HepG2 (cell line): ENCODE data around the gene ACAD11. TPM values are rescaled to one million over a fixed set of nuclear protein-coding genes. Genes with fewer than 3 reads are reported as not detected.

ENCODE experiments used
- ATAC-seq: fragments of 200-7000 bp; cut with Tn5 transposase; 3 replicates; pipeline ENCODE4 v1.9.1; 2020; ENCODE audit warnings: mild to moderate bottlenecking, moderate library complexity
- BruUV-seq: library from RNA; stranded (reverse); fragments of 400-500 nt; replicated peaks from 2 replicates; lab custom pipeline; 2021; lab: Mats Ljungman, UMichigan
- CTCF ChIA-PET: fragments of 300-600 bp; formaldehyde crosslinking; extraction: SDS; loops from one replicate; lab custom pipeline; 2021; ENCODE audit warnings: low total read pairs, inconsistent platforms, low intra/inter-chr PET ratio; lab: Yijun Ruan, JAX
- POLR2A ChIA-PET: fragments of 350-600 bp; sonication (Branson Sonifier 250); formaldehyde crosslinking; loops from one replicate; lab custom pipeline; 2020; ENCODE audit warnings: antibody characterized with exemption, inconsistent platforms; lab: Yijun Ruan, JAX
- DNase-seq: peaks from one replicate; pipeline ENCODE4 v3.0.0-alpha.2; 2015; ENCODE audit warnings: low spot score
- FAIRE-seq: peaks from 3 replicates; lab custom pipeline; 2011; peaks lifted over from hg19 to GRCh38; lab: Jason Lieb, UNC
- H2AFZ ChIP-seq: one replicate; pipeline ENCODE4 v1.6.1; 2011; ENCODE audit warnings: low read length, inconsistent platforms
- H3K27ac ChIP-seq: fragments of 300-600 bp; 3 replicates; pipeline ENCODE4 v1.8.0; 2011; ENCODE audit warnings: mixed run types, mild to moderate bottlenecking, mixed read lengths, low read length, inconsistent platforms; ENCODE audit not compliant: insufficient read depth; ENCODE audit errors: extremely low read length
- H3K27me3 ChIP-seq, 2 experiments: fragments of 200-600 bp in 1 of 2; 2 replicates in 1 of 2; 3 replicates in 1 of 2; pipeline versions ENCODE4 v1.6.0 to v1.8.0; 2011; ENCODE audit warnings: low read length in 2 of 2, mild to moderate bottlenecking in 2 of 2, moderate library complexity in 2 of 2, inconsistent platforms in 1 of 2; ENCODE audit not compliant: insufficient read depth in 2 of 2, control insufficient read depth in 1 of 2
- H3K36me3 ChIP-seq, 2 experiments: fragments of 200-600 bp in 1 of 2; replicated peaks in 1 of 2; 2 replicates in 1 of 2; 3 replicates in 1 of 2; pipeline versions ENCODE4 v1.5.1 to v1.8.0; 2011; ENCODE audit warnings: low read length in 2 of 2, inconsistent platforms in 1 of 2; ENCODE audit not compliant: insufficient read depth in 2 of 2, control insufficient read depth in 1 of 2
- H3K4me1 ChIP-seq: 2 replicates; pipeline ENCODE4 v1.5.1; 2012; ENCODE audit warnings: low read length, inconsistent platforms; ENCODE audit not compliant: insufficient read depth
- H3K4me2 ChIP-seq: 2 replicates; pipeline ENCODE4 v1.6.0; 2011; ENCODE audit warnings: low read depth, low read length, inconsistent platforms
- H3K4me3 ChIP-seq, 3 experiments: fragments of 200-600 bp in 1 of 3; sonication (generic), shearing (Covaris generic) in 1 of 3; replicated peaks in 1 of 3; 2 replicates each; pipeline ENCODE4 v1.5.1; 2011 to 2016; ENCODE audit warnings: low read length in 3 of 3, inconsistent platforms in 2 of 3, low read depth in 2 of 3, mild to moderate bottlenecking in 2 of 3, control low read depth in 1 of 3, mixed read lengths in 1 of 3; ENCODE audit not compliant: insufficient read depth in 1 of 3
- H3K79me2 ChIP-seq: one replicate; pipeline ENCODE4 v1.6.1; 2011; ENCODE audit warnings: low read length, inconsistent platforms; ENCODE audit not compliant: insufficient read depth
- H3K9ac ChIP-seq: 2 replicates; pipeline ENCODE4 v1.6.0; 2011; ENCODE audit warnings: mild to moderate bottlenecking, low read depth, low read length, inconsistent platforms; ENCODE audit not compliant: insufficient read depth
- H3K9me3 ChIP-seq: 2 replicates; pipeline ENCODE4 v1.5.1; 2012; ENCODE audit warnings: mild to moderate bottlenecking, low read length
- H4K20me1 ChIP-seq: 2 replicates; pipeline ENCODE4 v1.6.0; 2011; ENCODE audit warnings: inconsistent platforms, mild to moderate bottlenecking, low read length, moderate library complexity; ENCODE audit not compliant: insufficient read depth
- HOXD1 ChIP-seq: sonication (generic); formaldehyde crosslinking; IDR thresholded peaks from 2 replicates; pipeline ENCODE4 v1.5.0; 2020; ENCODE audit warnings: missing genetic modification reagents
- IRX3 ChIP-seq: sonication (generic); formaldehyde crosslinking; IDR thresholded peaks from 2 replicates; pipeline ENCODE4 v1.8.1; 2023; ENCODE audit warnings: mild to moderate bottlenecking, low read depth, missing genetic modification reagents, borderline replicate concordance
- KDM5A ChIP-seq: fragments of 200-600 bp; sonication (generic); IDR thresholded peaks from 2 replicates; pipeline ENCODE4 v1.7.0; 2018; ENCODE audit warnings: antibody characterized with exemption, mild to moderate bottlenecking, low read length, borderline replicate concordance
- SMARCC2 ChIP-seq: fragments of 450-650 bp; IDR thresholded peaks from 2 replicates; pipeline ENCODE4 v1.6.1; 2017; ENCODE audit warnings: antibody characterized with exemption, mild to moderate bottlenecking
- SSRP1 ChIP-seq: IDR thresholded peaks from 2 replicates; pipeline ENCODE4 v1.6.1; 2016; ENCODE audit warnings: control low read depth
- TBX2 ChIP-seq: sonication (generic); formaldehyde crosslinking; IDR thresholded peaks from 2 replicates; pipeline ENCODE4 v1.5.0; 2020; ENCODE audit warnings: missing genetic modification reagents, mild to moderate bottlenecking, borderline replicate concordance
- ZBTB34 ChIP-seq: sonication (generic); formaldehyde crosslinking; IDR thresholded peaks from 2 replicates; pipeline ENCODE4 v1.8.0; 2022; ENCODE audit warnings: mild to moderate bottlenecking, missing genetic modification reagents
- ZBTB8A ChIP-seq: sonication (generic); formaldehyde crosslinking; IDR thresholded peaks from 2 replicates; pipeline ENCODE4 v1.4.0; 2020; ENCODE audit warnings: mild to moderate bottlenecking, low read depth, missing genetic modification reagents, borderline replicate concordance
- ZFX ChIP-seq: sonication (generic); formaldehyde crosslinking; IDR thresholded peaks from 2 replicates; pipeline ENCODE4 v1.4.0; 2020; ENCODE audit warnings: mild to moderate bottlenecking, low read depth, missing genetic modification reagents, moderate library complexity
- ZNF263 ChIP-seq: sonication (generic); formaldehyde crosslinking; IDR thresholded peaks from 2 replicates; pipeline ENCODE4 v1.4.0; 2020; ENCODE audit warnings: missing genetic modification reagents
- ZNF333 ChIP-seq: sonication (generic); formaldehyde crosslinking; IDR thresholded peaks from 2 replicates; pipeline ENCODE4 v1.4.0; 2020; ENCODE audit warnings: mild to moderate bottlenecking, missing genetic modification reagents, borderline replicate concordance
- ZNF44 ChIP-seq: sonication (generic); formaldehyde crosslinking; IDR thresholded peaks from 2 replicates; pipeline ENCODE4 v1.5.1; 2020; ENCODE audit warnings: mild to moderate bottlenecking, missing genetic modification reagents
- ZNF629 ChIP-seq: sonication (generic); formaldehyde crosslinking; conservative IDR thresholded peaks from 2 replicates; pipeline ENCODE4 v1.5.0; 2020; ENCODE audit warnings: missing genetic modification reagents
- ZNF672 ChIP-seq: sonication (generic); formaldehyde crosslinking; IDR thresholded peaks from 2 replicates; pipeline ENCODE4 v1.8.1; 2022; ENCODE audit warnings: missing genetic modification reagents
- WGBS: methylation state at CpG from one replicate; pipeline ENCODE4 v1.1.6; 2017; ENCODE audit warnings: low lambda C conversion rate; 5-methylcytosine and 5-hydroxymethylcytosine counted together
- in situ Hi-C: cut with HindIII; loops from 2 replicates; pipeline ENCODE4 v1.10.0; 2017; ENCODE audit warnings: low pct_unique_long_range_greater_than_20kb; ENCODE audit not compliant: extremely low pct_ligation_motif_present
- intact Hi-C: fragments of 100-400 bp; cut with micrococcal nuclease; formaldehyde crosslinking; loops from one replicate; pipeline ENCODE4 v1.10.0; 2022; ENCODE audit not compliant: unreplicated experiment
- polyA plus RNA-seq, 8 experiments: library from polyadenylated mRNA; depleted of rRNA in 3 of 8; stranded (reverse) in 7 of 8; unstranded in 1 of 8; fragments of >200 nt; fragmentation: Illumina TruSeq in 4 of 8; extraction: Trizol in 4 of 8; gene quantifications; 2 replicates each; pipeline versions ENCODE4 v1.2.1 to v1.2.3, GENCODE V29; 2011 to 2016; ENCODE audit warnings: low read depth in 4 of 8, missing spikeins in 1 of 8, mixed read lengths in 1 of 8; ENCODE audit not compliant: insufficient read depth in 1 of 8
- total RNA-seq, 5 experiments: library from RNA; depleted of rRNA; stranded (reverse); fragments of >200 nt; fragmentation: Illumina TruSeq; extraction: Trizol; gene quantifications; 2 replicates each; pipeline ENCODE4 v1.2.3, GENCODE V29; 2016; ENCODE audit warnings: low read depth in 1 of 5
- TF ChIP-seq, protein P1 (sequence below): IDR thresholded peaks from 2 replicates; pipeline ENCODE4 v1.6.1; 2016; ENCODE audit warnings: control low read depth

Gene ACAD11
- total and polyA plus RNA-seq, 2 of the 13 experiments (the other 11 are each of a cell fraction or from before 2014, with no cell fraction given): 30.6 to 56.9 TPM

GRCh38 chr3:132654721-132655120 lies 4.9 kb downstream of the ACAD11 start (continued):
- TF ChIP-seq ZNF629 (CRISPR knock-in tag): no peak
- no peak for TF ChIP-seq ZFX
- TF ChIP-seq ZNF263 (CRISPR knock-in tag): no peak
- no peak for TF ChIP-seq KDM5A

DNA sequence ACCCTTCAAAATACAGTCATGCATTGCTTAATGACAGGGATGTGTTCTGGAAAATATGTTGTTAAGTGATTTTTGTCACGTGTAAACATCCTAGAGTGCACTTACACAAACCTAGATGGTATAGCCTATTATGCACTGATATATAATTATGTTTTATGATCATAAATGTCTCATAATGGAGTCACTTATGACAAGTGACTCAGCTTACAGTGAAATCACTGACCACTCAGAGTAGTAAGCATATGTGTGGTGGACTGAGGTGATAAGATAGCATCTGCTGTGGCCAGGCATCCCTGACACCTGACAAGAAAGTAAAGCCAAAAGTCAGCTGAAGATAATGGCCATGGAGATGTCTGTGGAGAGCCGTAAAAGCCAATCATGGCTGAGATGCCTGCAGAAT lies 5.4 kb downstream of the ACAD11 start:
- H3K36me3 ChIP-seq: no peaks in the 10 kb centered on the region; a peak in 1 of 5 replicates
- H4K20me1 ChIP-seq: no peaks in the 10 kb centered on the region
- in situ Hi-C loops (no loop called here), intact Hi-C loops (no loop called here)
- no peak overlapping the region for H3K4me2 ChIP-seq
- peaks cover 24% of the 10 kb centered on the region for H3K4me1 ChIP-seq
- H3K27ac ChIP-seq: no peak overlapping the region
- no peak for FAIRE-seq
- no peak overlapping the region for H2AFZ ChIP-seq
- peaks cover 6% of the 10 kb centered on the region for H3K79me2 ChIP-seq
- no peaks in the 10 kb centered on the region for H3K27me3 ChIP-seq
- 97% methylated on average over 2 of the region's 2 CpGs for WGBS
- no peak for DNase-seq
- POLR2A ChIA-PET: no interaction called here
- no TSS peak for BruUV-seq
- H3K9me3 ChIP-seq: no peaks in the 10 kb centered on the region
- no peak overlapping the region for H3K9ac ChIP-seq
- no peak for ATAC-seq
- TF ChIP-seq ZBTB8A (CRISPR knock-in tag) (no peak), ZNF672 (no peak), SMARCC2 (no peak), ZNF333 (no peak), ZBTB34 (CRISPR knock-in tag) (no peak), ZNF44 (CRISPR knock-in tag) (no peak), HOXD1 (CRISPR knock-in tag) (no peak), TBX2 (CRISPR knock-in tag) (no peak), IRX3 (CRISPR knock-in tag) (no peak), SSRP1 (no peak)
- TF ChIP-seq, protein P1, sequence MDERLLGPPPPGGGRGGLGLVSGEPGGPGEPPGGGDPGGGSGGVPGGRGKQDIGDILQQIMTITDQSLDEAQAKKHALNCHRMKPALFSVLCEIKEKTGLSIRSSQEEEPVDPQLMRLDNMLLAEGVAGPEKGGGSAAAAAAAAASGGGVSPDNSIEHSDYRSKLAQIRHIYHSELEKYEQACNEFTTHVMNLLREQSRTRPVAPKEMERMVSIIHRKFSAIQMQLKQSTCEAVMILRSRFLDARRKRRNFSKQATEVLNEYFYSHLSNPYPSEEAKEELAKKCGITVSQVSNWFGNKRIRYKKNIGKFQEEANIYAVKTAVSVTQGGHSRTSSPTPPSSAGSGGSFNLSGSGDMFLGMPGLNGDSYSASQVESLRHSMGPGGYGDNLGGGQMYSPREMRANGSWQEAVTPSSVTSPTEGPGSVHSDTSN (CRISPR knock-in tag): no peak
- H3K4me3 ChIP-seq: no peak overlapping the region
- CTCF ChIA-PET: no interaction called here
